ENCODE data around the gene CTXN3.
"Not testable (repeated sequence)": the region's sequence is repeated elsewhere in the genome, so short reads cannot be mapped to it uniquely, and the experiment has no call there.

Gene CTXN3

GRCh38 chr5:127650649-127651048 lies 1.8 kb downstream of the CTXN3 start:
- peak; percentile 11 for DNase-seq (ENCODE audit: low spot score)

GRCh38 chr5:127652952-127653611 lies 4.2 kb downstream of the CTXN3 start:
- DNase-seq (ENCODE audit: low spot score), result no peak

- DNase-seq (ENCODE audit: low spot score), result no peak
Measured at GRCh38 chr5:127656825-127657224, 7.9 kb downstream of the CTXN3 start.

- no peak for DNase-seq (ENCODE audit: low spot score)
Measured at GRCh38 chr5:127660047-127660733, 11.3 kb downstream of the CTXN3 start.

GRCh38 chr5:127664093-127664492 lies 15.2 kb downstream of the CTXN3 start:
- DNase-seq (ENCODE audit: low spot score), result no peak

- peak; percentile 14 for DNase-seq (ENCODE audit: low spot score)
Measured at GRCh38 chr5:127665641-127666040, 16.8 kb downstream of the CTXN3 start.

- no peak for DNase-seq (ENCODE audit: low spot score)
Measured at GRCh38 chr5:127666043-127666716, 17.3 kb downstream of the CTXN3 start.

GRCh38 chr5:127667926-127668325 lies 19.0 kb downstream of the CTXN3 start:
- DNase-seq (ENCODE audit: low spot score), result no peak

GRCh38 chr5:127671218-127671617 lies 22.3 kb downstream of the CTXN3 start:
- DNase-seq (ENCODE audit: low spot score), result no peak

GRCh38 chr5:127673117-127673800 lies 24.4 kb downstream of the CTXN3 start:
- DNase-seq (ENCODE audit: low spot score), result no peak

GRCh38 chr5:127676951-127677350 lies 28.1 kb downstream of the CTXN3 start:
- not testable (repeated sequence) for DNase-seq (ENCODE audit: low spot score)

- not testable (repeated sequence) for DNase-seq (ENCODE audit: low spot score)
Measured at GRCh38 chr5:127679691-127680330, 30.9 kb downstream of the CTXN3 start.

- no peak for DNase-seq (ENCODE audit: low spot score)
Measured at GRCh38 chr5:127680595-127680994, 31.7 kb downstream of the CTXN3 start.

GRCh38 chr5:127683008-127683407 lies 34.1 kb downstream of the CTXN3 start:
- no peak for DNase-seq (ENCODE audit: low spot score)

GRCh38 chr5:127684726-127685467 lies 36.0 kb downstream of the CTXN3 start:
- no peak for DNase-seq (ENCODE audit: low spot score)

GRCh38 chr5:127685662-127686061 lies 36.8 kb downstream of the CTXN3 start:
- DNase-seq (ENCODE audit: low spot score), result no peak

- no peak for DNase-seq (ENCODE audit: low spot score)
Measured at GRCh38 chr5:127686424-127686823, 37.5 kb downstream of the CTXN3 start.

GRCh38 chr5:127694518-127695171 lies 45.8 kb downstream of the CTXN3 start:
- no peak for DNase-seq (ENCODE audit: low spot score)

GRCh38 chr5:127695346-127695745 lies 46.5 kb downstream of the CTXN3 start:
- DNase-seq (ENCODE audit: low spot score), result no peak

GRCh38 chr5:127696683-127697082 lies 47.8 kb downstream of the CTXN3 start:
- peak; percentile 61 for DNase-seq (ENCODE audit: low spot score)

Data from GM03348 (cell line).